HG02610 (cell line): ENCODE data around the gene CELF2.
A peak's percentile ranks its signal among the peaks of the same experiment; 100 is the strongest.

Source experiments
- ATAC-seq: cut with Tn5 transposase; IDR thresholded peaks from one replicate; pipeline ENCODE4 v1.9.1; 2021; ENCODE audit warnings: mild to moderate bottlenecking, moderate library complexity; ENCODE audit not compliant: unreplicated experiment

Gene CELF2

GRCh38 chr10:11262494-11263345, 245.0 kb downstream of the CELF2 start:
- ATAC-seq: no peak

DNA sequence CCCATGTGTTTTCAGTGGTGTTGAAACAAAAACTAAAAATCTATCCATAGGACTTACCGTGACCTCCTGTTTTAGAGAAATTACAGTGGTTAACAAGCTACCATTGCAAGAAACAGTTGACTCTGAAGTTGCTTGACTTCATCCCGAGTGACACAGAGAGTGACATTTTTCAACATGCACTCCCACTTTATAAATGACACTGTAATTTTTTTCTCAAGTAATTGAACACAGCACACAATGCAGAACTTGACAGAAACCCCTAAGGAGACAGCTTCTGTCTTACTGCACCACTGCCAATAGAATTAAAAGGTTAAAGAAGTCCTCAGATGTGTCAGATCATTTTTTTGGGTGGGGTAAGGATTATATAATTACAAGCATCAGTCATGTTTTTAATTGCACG, 246.1 kb downstream of the CELF2 start:
- ATAC-seq: no peak

GRCh38 chr10:11264296-11265048, 246.8 kb downstream of the CELF2 start:
- ATAC-seq: no peak

DNA sequence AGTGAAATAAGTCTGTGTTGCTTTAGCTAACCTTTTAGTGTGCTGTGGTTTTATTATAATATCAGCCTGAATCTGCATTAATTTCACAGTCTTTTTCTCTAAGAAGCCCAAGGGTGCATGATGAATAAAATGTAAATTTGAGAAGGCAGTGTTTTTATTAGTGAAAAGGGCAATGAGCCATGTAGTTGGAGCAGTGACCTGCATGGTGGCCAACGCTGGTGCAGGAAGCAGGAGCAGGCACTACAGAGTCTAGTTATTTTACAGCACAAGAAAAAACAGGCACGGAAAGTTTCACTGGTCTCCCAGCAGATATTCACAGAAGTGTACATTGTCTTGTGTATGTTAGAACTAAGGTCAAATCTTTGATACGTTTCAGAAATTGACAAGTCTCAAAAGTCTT, 247.8 kb downstream of the CELF2 start:
- ATAC-seq: no peak

GRCh38 chr10:11266426-11266825, 248.8 kb downstream of the CELF2 start:
- no peak for ATAC-seq

- no peak for ATAC-seq
Observed at GRCh38 chr10:11270135-11270857, 252.6 kb downstream of the CELF2 start.

- ATAC-seq: no peak
Observed at GRCh38 chr10:11270858-11271179, 253.1 kb downstream of the CELF2 start.

DNA sequence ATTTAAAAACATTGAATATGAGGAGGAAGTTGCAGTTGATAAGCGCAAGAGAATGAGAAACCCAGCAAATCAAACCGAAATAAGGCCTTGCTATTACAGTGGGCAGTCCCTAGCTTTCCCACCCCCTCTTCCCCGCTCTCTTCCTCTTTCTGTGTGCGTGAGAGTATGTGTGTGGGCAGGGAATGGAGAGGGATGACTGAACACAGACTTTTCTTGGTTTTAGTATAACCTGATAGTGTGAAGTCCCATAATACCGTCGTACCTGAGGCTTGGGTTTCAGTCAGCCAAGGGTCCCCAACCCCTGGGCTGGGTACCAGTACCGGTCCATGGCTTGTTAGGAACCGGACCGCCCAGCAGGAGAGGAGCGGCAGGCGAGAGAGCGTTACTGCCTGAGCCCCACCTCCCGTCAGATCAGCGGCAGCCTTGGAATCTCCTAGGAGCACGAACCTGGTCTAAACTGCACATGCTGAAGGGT, 255.3 kb downstream of the CELF2 start:
- ATAC-seq: peak; percentile 90

- no peak for ATAC-seq
Observed at GRCh38 chr10:11274452-11274851, 256.8 kb downstream of the CELF2 start.

- no peak for ATAC-seq
Observed at GRCh38 chr10:11275651-11276050, 258.0 kb downstream of the CELF2 start.

DNA sequence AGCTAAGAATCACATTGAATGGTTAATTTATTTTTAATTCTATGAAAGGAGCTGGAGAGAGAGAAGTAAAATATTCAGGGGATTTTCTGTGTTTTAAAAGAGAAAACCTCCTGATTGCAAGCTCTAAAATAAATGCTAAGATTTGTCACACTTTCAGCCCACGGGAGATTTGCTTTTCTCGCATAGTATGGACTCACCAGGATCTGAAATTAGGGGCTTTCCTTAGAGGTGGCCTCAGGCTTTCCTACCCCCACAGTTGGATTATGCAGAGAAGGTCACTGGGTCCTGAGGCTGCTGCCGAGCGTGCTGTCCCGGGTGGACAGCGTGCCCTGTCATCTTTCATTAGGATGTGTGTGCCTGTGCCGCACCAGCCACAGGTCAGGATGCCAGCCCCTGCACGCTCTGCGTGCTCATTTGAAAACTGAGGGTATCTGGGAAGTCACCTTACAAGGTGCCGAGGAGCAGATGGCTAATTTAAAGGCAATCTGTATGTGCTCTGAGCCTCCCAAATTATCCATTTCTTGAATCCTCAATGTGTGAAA, 258.8 kb downstream of the CELF2 start:
- no peak for ATAC-seq

DNA sequence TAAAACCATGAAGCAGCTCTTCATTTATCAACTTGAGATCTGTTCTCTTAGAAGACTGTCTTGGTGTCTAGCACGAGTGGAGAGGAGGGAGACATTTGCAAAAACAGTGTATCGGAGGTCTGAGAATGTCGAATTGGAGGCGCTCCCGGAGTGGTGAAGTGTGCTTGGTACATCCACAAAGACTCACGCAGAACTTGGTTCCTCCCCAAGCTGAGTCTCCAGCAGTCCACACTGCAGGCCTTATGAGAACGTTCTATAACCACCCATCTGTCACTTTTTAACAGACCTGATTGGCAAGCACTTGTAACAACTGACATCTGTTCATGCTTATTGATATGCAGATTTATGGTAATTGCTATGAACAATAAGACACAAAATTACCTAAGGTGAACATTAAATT, 261.6 kb downstream of the CELF2 start:
- ATAC-seq: no peak

DNA sequence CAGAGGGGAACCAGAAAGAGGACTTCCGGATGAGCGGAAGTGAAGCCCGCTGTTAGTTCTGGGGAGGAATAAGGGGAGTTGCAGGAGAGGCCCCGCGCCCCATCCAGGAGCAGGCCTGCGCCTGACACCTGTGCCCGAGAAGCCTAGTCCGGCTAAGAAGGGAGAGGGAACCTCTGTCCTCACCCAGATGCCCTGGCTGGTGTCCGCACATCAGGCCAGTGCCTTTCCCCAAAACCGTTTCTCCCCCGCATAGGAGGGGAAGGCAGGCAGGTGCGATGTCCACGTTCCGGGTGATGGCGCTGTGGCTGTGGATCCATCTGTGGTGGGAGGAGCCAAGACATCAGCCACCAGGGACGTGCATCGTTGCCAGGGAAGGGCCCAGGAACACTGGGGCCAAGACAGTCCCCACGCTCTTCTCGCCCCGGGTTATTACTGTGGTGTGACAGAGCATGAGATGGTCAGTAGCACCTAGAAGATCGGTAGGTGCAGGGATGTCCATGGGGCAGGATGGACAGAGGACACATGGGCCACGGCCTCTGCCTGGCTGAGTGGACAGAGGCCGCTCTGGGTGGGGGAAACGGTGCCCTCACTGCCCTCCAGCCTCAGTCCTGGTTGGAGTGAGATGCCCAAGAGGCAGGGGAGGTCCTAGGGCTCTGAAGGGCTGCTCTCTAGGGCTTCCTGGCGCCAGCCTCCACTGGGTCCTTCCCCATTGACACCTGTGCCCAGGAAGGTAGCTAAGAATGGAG, 262.7 kb downstream of the CELF2 start:
- ATAC-seq: no peak

DNA sequence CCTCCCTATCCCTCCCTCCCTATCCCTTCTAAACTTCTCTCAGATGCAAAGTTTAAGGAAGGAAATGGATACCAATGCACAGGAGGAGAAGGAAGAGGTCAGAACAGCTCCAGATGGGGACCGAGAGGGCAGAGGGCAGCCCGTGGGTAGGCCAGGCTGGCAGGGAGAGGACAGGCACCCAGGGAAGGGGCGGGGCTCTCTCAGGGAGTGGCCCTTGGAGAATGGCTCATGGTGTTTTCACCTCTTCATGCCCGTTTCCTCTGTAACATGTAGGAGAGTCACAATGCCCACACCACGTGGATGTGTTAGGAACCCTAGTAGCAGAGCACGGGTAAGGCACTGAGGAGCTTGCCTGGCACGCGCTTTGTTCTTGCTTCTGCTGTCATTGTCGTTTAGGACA, 264.5 kb downstream of the CELF2 start:
- no peak for ATAC-seq

- no peak for ATAC-seq
Observed at GRCh38 chr10:11282661-11283060, 265.0 kb downstream of the CELF2 start.

DNA sequence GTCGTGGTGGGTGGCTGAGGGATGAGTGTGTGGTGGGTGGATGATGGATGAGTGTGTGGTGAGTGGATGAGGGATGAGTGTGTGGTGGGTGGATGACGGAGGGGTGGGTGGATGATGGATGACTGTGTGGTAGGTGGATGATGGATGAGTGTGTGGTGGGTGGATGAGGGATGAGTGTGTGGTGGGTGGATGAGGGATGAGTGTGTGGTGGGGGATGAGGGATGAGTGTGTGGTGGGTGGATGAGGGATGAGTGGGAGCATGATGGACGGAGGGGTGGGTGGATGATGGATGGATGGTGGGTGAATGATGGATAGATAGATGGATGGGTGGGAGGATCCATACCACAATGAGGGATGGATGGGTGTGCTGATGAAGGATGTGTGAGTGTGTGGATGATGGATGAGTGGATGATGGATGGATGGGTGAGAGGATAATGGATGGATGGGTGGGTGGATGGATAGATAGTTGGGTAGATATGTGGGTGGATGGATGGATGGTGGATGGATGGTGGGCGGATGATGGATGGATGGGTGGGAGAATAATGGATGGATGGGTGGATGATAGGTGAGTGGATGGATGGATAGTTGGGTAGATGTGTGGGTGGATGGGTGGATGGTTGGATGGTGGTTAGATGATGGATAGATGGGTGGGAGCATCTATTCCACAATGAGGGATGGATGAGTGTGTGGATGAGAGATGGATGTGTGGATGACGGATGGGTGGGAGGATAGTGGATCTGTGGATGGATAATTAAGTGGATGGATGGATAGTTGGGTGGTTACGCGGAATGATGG, 266.8 kb downstream of the CELF2 start:
- ATAC-seq: no peak

- no peak for ATAC-seq
Observed at GRCh38 chr10:11285171-11285570, 267.5 kb downstream of the CELF2 start.

GRCh38 chr10:11286261-11286852, 268.7 kb downstream of the CELF2 start:
- ATAC-seq: peak; percentile 85

- ATAC-seq: no peak
Observed at GRCh38 chr10:11288302-11288701, 270.6 kb downstream of the CELF2 start.
